B cell (primary cell): ENCODE measurements around the gene PRKCZ. TPM values are rescaled to one million over a fixed set of nuclear protein-coding genes. Genes with fewer than 3 reads are reported as not detected.

Source experiments
- ATAC-seq: fragments of 200-7000 bp; cut with Tn5 transposase; one replicate; pipeline ENCODE4 v1.10.0; 2021; ENCODE audit warnings: low read depth, mild to moderate bottlenecking, moderate number of reproducible peaks, moderate library complexity
- CTCF ChIA-PET: fragments of 350-600 bp; sonication (Branson Sonifier 250); formaldehyde crosslinking; loops from one replicate; lab custom pipeline; 2021; ENCODE audit warnings: antibody characterized with exemption, inconsistent platforms; lab: Charles Lee
- POLR2A ChIA-PET: fragments of 350-600 bp; sonication (Branson Sonifier 250); formaldehyde crosslinking; loops from one replicate; lab custom pipeline; 2021; ENCODE audit warnings: antibody characterized with exemption; lab: Charles Lee
- DNase-seq: peaks from one replicate; pipeline ENCODE4 v3.0.0; 2013
- H2AFZ ChIP-seq: 2 replicates; pipeline ENCODE4 v1.6.1; 2012; ENCODE audit warnings: mild to moderate bottlenecking, low read depth, low read length; ENCODE audit not compliant: insufficient read depth, poor library complexity, severe bottlenecking
- H3K27ac ChIP-seq, 2 donors: 1 replicate in 1 of 2; 2 replicates in 1 of 2; pipeline ENCODE4 v1.5.1; 2012 to 2013; ENCODE audit warnings: low read length in 2 of 2, mild to moderate bottlenecking in 2 of 2, moderate library complexity in 1 of 2
- H3K27me3 ChIP-seq, 4 experiments: fragments of 200-600 bp in 1 of 4; sonication (generic) in 1 of 4; replicated peaks in 1 of 4; 1 replicate in 2 of 4; 2 replicates in 2 of 4; pipeline versions ENCODE4 v1.6.1 to v1.7.0; 2013 to 2016; ENCODE audit warnings: low read length in 3 of 4, mild to moderate bottlenecking in 2 of 4, mixed read lengths in 1 of 4, moderate library complexity in 1 of 4; ENCODE audit not compliant: insufficient read depth in 4 of 4, control insufficient read depth in 3 of 4; ENCODE audit errors: control extremely low read depth in 1 of 4
- H3K36me3 ChIP-seq, 2 experiments: replicated peaks in 1 of 2; 1 replicate in 1 of 2; 2 replicates in 1 of 2; pipeline versions ENCODE4 v1.6.1 to v1.7.1; 2013; ENCODE audit warnings: low read length in 1 of 2; ENCODE audit not compliant: insufficient read depth in 2 of 2, control insufficient read depth in 1 of 2; ENCODE audit errors: control extremely low read depth in 1 of 2, extremely low read depth in 1 of 2
- H3K4me1 ChIP-seq, 2 donors: fragments of 200-600 bp in 1 of 2; sonication (generic) in 1 of 2; 1 replicate in 1 of 2; 2 replicates in 1 of 2; pipeline versions ENCODE4 v1.5.1 to v1.6.1; 2013 to 2017; ENCODE audit warnings: low read length in 2 of 2; ENCODE audit not compliant: control insufficient read depth in 2 of 2, insufficient read depth in 2 of 2
- H3K4me2 ChIP-seq: replicated peaks from 2 replicates; pipeline ENCODE3; 2012; ENCODE audit warnings: mild to moderate bottlenecking, low read depth, low read length; ENCODE audit not compliant: poor library complexity, severe bottlenecking
- H3K4me3 ChIP-seq, 5 experiments: fragments of 200-600 bp in 1 of 5; sonication (generic) in 1 of 5; 1 replicate in 3 of 5; 2 replicates in 2 of 5; pipeline versions ENCODE4 v1.5.1 to v1.7.0; 2011 to 2016; ENCODE audit warnings: low read length in 4 of 5, mild to moderate bottlenecking in 4 of 5, low read depth in 2 of 5, control low read depth in 1 of 5, moderate library complexity in 1 of 5; ENCODE audit not compliant: insufficient read depth in 1 of 5; ENCODE audit errors: control extremely low read depth in 1 of 5, extremely low read depth in 1 of 5
- H3K79me2 ChIP-seq: fragments of 200-600 bp; sonication (generic); one replicate; pipeline ENCODE4 v1.6.0; 2016; ENCODE audit warnings: low read length; ENCODE audit not compliant: control insufficient read depth, insufficient read depth
- H3K9ac ChIP-seq: fragments of 200-600 bp; sonication (generic); 2 replicates; pipeline ENCODE4 v1.6.1; 2017; ENCODE audit warnings: mild to moderate bottlenecking, low read length, moderate library complexity
- H3K9me3 ChIP-seq, 3 donors: one replicate each; pipeline versions ENCODE4 v1.6.1 to v1.7.1; 2013; ENCODE audit warnings: low read length in 2 of 3; ENCODE audit not compliant: control insufficient read depth in 2 of 3, insufficient read depth in 1 of 3; ENCODE audit errors: control extremely low read depth in 1 of 3
- H4K20me1 ChIP-seq: 2 replicates; pipeline ENCODE4 v1.6.0; 2012; ENCODE audit warnings: mild to moderate bottlenecking, low read length; ENCODE audit not compliant: insufficient read depth, control insufficient read depth, poor library complexity, severe bottlenecking
- H3K27ac Mint-ChIP-seq: one replicate; pipeline ENCODE4 v1.8.0; 2021; ENCODE audit warnings: mixed read lengths
- H3K27me3 Mint-ChIP-seq: one replicate; pipeline ENCODE4 v1.8.0; 2021; ENCODE audit warnings: mixed read lengths
- H3K4me1 Mint-ChIP-seq: one replicate; pipeline ENCODE4 v1.8.0; 2021; ENCODE audit warnings: mixed read lengths
- H3K4me3 Mint-ChIP-seq: one replicate; pipeline ENCODE4 v1.8.0; 2021; ENCODE audit warnings: mixed read lengths
- H3K9me3 Mint-ChIP-seq: one replicate; pipeline ENCODE4 v1.8.0; 2022; ENCODE audit warnings: mixed read lengths; ENCODE audit not compliant: insufficient read depth
- CTCF ChIP-seq: fragments of 200-600 bp; IDR thresholded peaks from one replicate; pipeline ENCODE4 v1.8.0; 2022; ENCODE audit warnings: antibody characterized with exemption, mild to moderate bottlenecking
- EZH2 ChIP-seq: IDR thresholded peaks from 2 replicates; pipeline ENCODE4 v1.6.1; 2012; ENCODE audit warnings: borderline replicate concordance, low read depth, mild to moderate bottlenecking, moderate library complexity, low read length; ENCODE audit not compliant: insufficient read depth, poor library complexity, severe bottlenecking
- WGBS: methylation state at CpG from one replicate; pipeline ENCODE4 v1.1.5; 2013; ENCODE audit warnings: missing lambda C conversion rate; ENCODE audit not compliant: insufficient coverage; 5-methylcytosine and 5-hydroxymethylcytosine counted together
- intact Hi-C: fragments of 100-400 bp; cut with micrococcal nuclease; formaldehyde crosslinking; loops from one replicate; pipeline ENCODE4 v1.10.0; 2022
- polyA plus RNA-seq: library from polyadenylated mRNA; depleted of rRNA; stranded (reverse); fragments of >200 nt; gene quantifications from 2 replicates; pipeline ENCODE4 v1.2.3, GENCODE V29; 2012
- total RNA-seq, 2 donors: library from RNA; stranded (reverse); fragments of 120-200 nt in 1 of 2; gene quantifications; 1 replicate in 1 of 2; 2 replicates in 1 of 2; pipeline versions ENCODE4 v1.2.3 to v1.2.4, GENCODE V29; 2013 to 2022

The PRKCZ gene
- total and polyA plus RNA-seq, 2 donors (not counting 1 experiment from before 2014, with no cell fraction given) = 17.9 to 53.2 TPM

- H3K4me1 ChIP-seq = no peaks in the 10 kb centered on the region
- 96% methylated on average over 16 of the region's 19 CpGs for WGBS
- Mint-ChIP-seq H3K27ac (no peak overlapping the region), H3K27me3 (no peaks in the 10 kb centered on the region), H3K4me1 (no peaks in the 10 kb centered on the region), H3K4me3 (no peak overlapping the region), H3K9me3 (no peaks in the 10 kb centered on the region)
- H4K20me1 ChIP-seq = no peaks in the 10 kb centered on the region
- POLR2A ChIA-PET = no interaction called here
- no peak overlapping the region for H2AFZ ChIP-seq
- DNase-seq (no peak), ATAC-seq (no peak)
- H3K9me3 ChIP-seq = peaks cover 0 to 14% (median 0%) of the 10 kb centered on the region in 3 donors
- no peaks in the 10 kb centered on the region for H3K36me3 ChIP-seq
- no peak overlapping the region for H3K27ac ChIP-seq
- H3K27me3 ChIP-seq = no peaks in the 10 kb centered on the region
- no peaks in the 10 kb centered on the region for H3K79me2 ChIP-seq
- intact Hi-C loops = no loop called here
- H3K4me3 ChIP-seq = no peak overlapping the region
- CTCF ChIA-PET = no interaction called here
- H3K9ac ChIP-seq = no peak overlapping the region
- no peak for TF ChIP-seq CTCF
- no peak for TF ChIP-seq EZH2
- H3K4me2 ChIP-seq = no peak overlapping the region
These were observed 115.4 kb downstream of the PRKCZ start for GRCh38 chr1:2165646-2166045.

- H3K9ac ChIP-seq = no peak overlapping the region
- TF ChIP-seq CTCF = no peak
- TF ChIP-seq EZH2 = no peak
- Mint-ChIP-seq H3K4me1 (no peaks in the 10 kb centered on the region), H3K27me3 (no peaks in the 10 kb centered on the region), H3K27ac (no peak overlapping the region), H3K9me3 (no peaks in the 10 kb centered on the region), H3K4me3 (no peak overlapping the region)
- H3K9me3 ChIP-seq = peaks cover 0 to 14% (median 0%) of the 10 kb centered on the region in 3 donors
- H3K4me1 ChIP-seq = no peaks in the 10 kb centered on the region
- POLR2A ChIA-PET = no interaction called here
- H3K4me3 ChIP-seq = no peak overlapping the region
- H3K27me3 ChIP-seq = no peaks in the 10 kb centered on the region
- intact Hi-C loops = no loop called here
- CTCF ChIA-PET = no interaction called here
- ATAC-seq (no peak), DNase-seq (no peak)
- 87% methylated on average over 12 of the region's 14 CpGs for WGBS
- no peak overlapping the region for H3K27ac ChIP-seq
- no peak overlapping the region for H2AFZ ChIP-seq
- H3K4me2 ChIP-seq = no peak overlapping the region
- H3K36me3 ChIP-seq = no peaks in the 10 kb centered on the region
- H4K20me1 ChIP-seq = no peaks in the 10 kb centered on the region
- H3K79me2 ChIP-seq = no peaks in the 10 kb centered on the region
These were observed 116.0 kb downstream of the PRKCZ start for GRCh38 chr1:2166254-2166653.
